Neural cell (in vitro differentiated cells): ENCODE data around the gene EFEMP1. TPM values are rescaled to one million over a fixed set of nuclear protein-coding genes. Genes with fewer than 3 reads are reported as not detected.

ENCODE experiments used
- H2AFZ ChIP-seq: fragments of 200-600, 300-800 bp; sonication (generic), shearing (Covaris generic); 2 replicates; pipeline ENCODE4 v1.6.0; 2014; ENCODE audit warnings: low read depth, mild to moderate bottlenecking, antibody characterized with exemption, low read length, moderate library complexity
- H3F3A ChIP-seq: fragments of 200-600 bp; shearing (Covaris generic); 2 replicates; pipeline ENCODE4 v1.6.1; 2016; ENCODE audit warnings: mild to moderate bottlenecking, moderate library complexity, mixed read lengths, antibody characterized with exemption, low read length; ENCODE audit not compliant: insufficient read depth, poor library complexity, severe bottlenecking
- H3K27ac ChIP-seq: fragments of 200-600, 300-800 bp; sonication (generic), shearing (Covaris generic); 2 replicates; pipeline ENCODE4 v1.5.1; 2014; ENCODE audit warnings: mild to moderate bottlenecking, low read length, moderate library complexity
- H3K27me3 ChIP-seq: fragments of 300-800, 200-600 bp; sonication (generic), shearing (Covaris generic); 2 replicates; pipeline ENCODE4 v1.6.0; 2014; ENCODE audit warnings: mild to moderate bottlenecking, low read depth, low read length, moderate library complexity; ENCODE audit not compliant: insufficient read depth
- H3K36me3 ChIP-seq: fragments of 300-800, 200-600 bp; sonication (generic), shearing (Covaris generic); 2 replicates; pipeline ENCODE4 v1.5.1; 2014; ENCODE audit warnings: mild to moderate bottlenecking, antibody characterized with exemption, low read length, moderate library complexity; ENCODE audit not compliant: insufficient read depth
- H3K4me2 ChIP-seq: fragments of 300-800, 200-600 bp; sonication (generic), shearing (Covaris generic); 2 replicates; pipeline ENCODE4 v1.6.0; 2014; ENCODE audit warnings: mild to moderate bottlenecking, low read length
- H3K4me3 ChIP-seq: fragments of 300-800, 200-600 bp; sonication (generic), shearing (Covaris generic); 2 replicates; pipeline ENCODE4 v1.5.1; 2014; ENCODE audit warnings: mild to moderate bottlenecking, low read length, moderate library complexity
- H3K79me2 ChIP-seq: fragments of 200-600 bp; shearing (Covaris generic); replicated peaks from 2 replicates; pipeline ENCODE4 v1.6.0; 2014; ENCODE audit warnings: mild to moderate bottlenecking, low read length, moderate library complexity; ENCODE audit not compliant: insufficient read depth
- H3K9ac ChIP-seq: fragments of 300-800, 200-600 bp; sonication (generic), shearing (Covaris generic); 2 replicates; pipeline ENCODE4 v1.6.1; 2016; ENCODE audit warnings: mild to moderate bottlenecking, low read length, mixed read lengths
- H3K9me2 ChIP-seq: fragments of 200-600 bp; shearing (Covaris generic); 2 replicates; pipeline ENCODE4 v1.6.1; 2016; ENCODE audit warnings: mild to moderate bottlenecking, low read length, mixed read lengths; ENCODE audit not compliant: insufficient read depth
- H3K9me3 ChIP-seq: fragments of 200-600, 300-800 bp; sonication (generic), shearing (Covaris generic); 2 replicates; pipeline ENCODE4 v1.6.1; 2016; ENCODE audit warnings: mild to moderate bottlenecking, mixed run types, low read length, moderate library complexity, mixed read lengths
- H4K20me1 ChIP-seq: fragments of 200-600 bp; shearing (Covaris generic); 2 replicates; pipeline ENCODE4 v1.6.1; 2016; ENCODE audit warnings: mild to moderate bottlenecking, mixed run types; ENCODE audit not compliant: insufficient read depth
- EP300 ChIP-seq: fragments of 450-650 bp; conservative IDR thresholded peaks from 2 replicates; pipeline ENCODE4 v1.6.1; 2014; ENCODE audit warnings: antibody characterized with exemption, mild to moderate bottlenecking, moderate library complexity; ENCODE audit not compliant: poor library complexity, severe bottlenecking
- MXI1 ChIP-seq: fragments of 450-650 bp; conservative IDR thresholded peaks from 2 replicates; pipeline ENCODE4 v1.6.1; 2014; ENCODE audit warnings: antibody characterized with exemption, mild to moderate bottlenecking; ENCODE audit not compliant: poor library complexity, severe bottlenecking
- POLR2AphosphoS5 ChIP-seq: IDR thresholded peaks from 2 replicates; pipeline ENCODE4 v1.6.1; 2012
- RAD21 ChIP-seq: fragments of 450-650 bp; conservative IDR thresholded peaks from 2 replicates; pipeline ENCODE4 v1.6.1; 2014; ENCODE audit warnings: antibody characterized with exemption, mild to moderate bottlenecking, moderate library complexity
- SMC3 ChIP-seq: fragments of 450-650 bp; conservative IDR thresholded peaks from 2 replicates; pipeline ENCODE4 v1.6.1; 2014; ENCODE audit warnings: antibody characterized with exemption, mild to moderate bottlenecking, moderate library complexity; ENCODE audit not compliant: poor library complexity
- TAF1 ChIP-seq: IDR thresholded peaks from 2 replicates; pipeline ENCODE4 v1.6.1; 2012; ENCODE audit warnings: low read depth
- polyA plus RNA-seq: library from polyadenylated mRNA; depleted of rRNA; stranded (reverse); fragments of >200 nt; gene quantifications from 2 replicates; pipeline ENCODE4 v1.2.3, GENCODE V29; 2014
- TF ChIP-seq, protein P1 (sequence below): IDR thresholded peaks from 2 replicates; pipeline ENCODE4 v1.6.1; 2012; ENCODE audit warnings: borderline replicate concordance
- TF ChIP-seq, protein P2 (sequence below): fragments of 450-650 bp; IDR thresholded peaks from 2 replicates; pipeline ENCODE4 v1.5.1; 2014; ENCODE audit warnings: antibody characterized with exemption, mild to moderate bottlenecking, moderate library complexity; ENCODE audit not compliant: poor library complexity, severe bottlenecking

EFEMP1 gene
- polyA plus RNA-seq, 1 donor from 2014 or later, result 2.7 TPM

DNA sequence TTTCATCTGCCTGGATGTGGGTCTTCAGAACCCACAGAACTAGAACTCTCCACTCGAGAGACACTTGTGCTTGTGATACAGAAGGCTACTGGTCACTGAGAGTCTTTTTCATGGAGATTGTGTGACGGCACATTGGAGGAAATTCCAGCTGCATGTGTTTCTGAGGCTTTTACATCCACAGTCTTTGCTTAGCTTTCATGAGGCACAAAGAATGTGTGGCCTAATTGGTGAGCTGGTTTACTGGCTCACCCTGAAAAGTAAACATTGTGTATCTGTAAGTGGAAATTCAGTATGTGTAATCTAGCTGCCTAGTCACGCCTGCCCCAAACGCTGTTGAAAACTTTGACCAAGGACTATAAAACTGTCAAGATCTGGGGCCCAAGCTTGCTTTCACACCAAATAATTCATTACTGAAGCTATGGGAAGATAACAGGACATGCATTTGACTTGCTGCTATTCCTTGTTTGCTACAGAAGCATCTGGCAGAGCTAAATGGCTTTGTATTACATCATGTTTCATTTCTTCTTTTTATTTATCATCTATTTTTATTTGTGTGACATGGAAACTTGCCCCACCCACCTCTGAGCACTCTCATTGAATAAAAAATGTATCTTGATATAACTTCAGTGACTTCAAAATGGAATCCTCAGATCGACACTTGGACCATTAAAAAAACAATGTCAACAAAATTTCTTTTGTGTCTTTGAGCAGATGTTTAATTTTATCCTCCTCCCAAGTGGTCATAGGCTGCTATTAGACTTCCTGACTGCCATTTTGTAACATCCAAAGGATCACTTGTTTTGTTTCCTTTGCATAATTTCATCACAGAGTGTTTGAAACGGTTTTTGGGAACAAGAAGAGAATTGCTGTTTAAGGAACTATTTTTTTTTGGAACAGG lies 80.2 kb downstream of the EFEMP1 start:
- H3K4me2 ChIP-seq, result no peak overlapping the region
- H3K79me2 ChIP-seq, result no peaks in the 10 kb centered on the region
- no peak for TF ChIP-seq SMC3
- no peak for TF ChIP-seq POLR2AphosphoS5
- no peak for TF ChIP-seq RAD21
- TF ChIP-seq, protein P1, sequence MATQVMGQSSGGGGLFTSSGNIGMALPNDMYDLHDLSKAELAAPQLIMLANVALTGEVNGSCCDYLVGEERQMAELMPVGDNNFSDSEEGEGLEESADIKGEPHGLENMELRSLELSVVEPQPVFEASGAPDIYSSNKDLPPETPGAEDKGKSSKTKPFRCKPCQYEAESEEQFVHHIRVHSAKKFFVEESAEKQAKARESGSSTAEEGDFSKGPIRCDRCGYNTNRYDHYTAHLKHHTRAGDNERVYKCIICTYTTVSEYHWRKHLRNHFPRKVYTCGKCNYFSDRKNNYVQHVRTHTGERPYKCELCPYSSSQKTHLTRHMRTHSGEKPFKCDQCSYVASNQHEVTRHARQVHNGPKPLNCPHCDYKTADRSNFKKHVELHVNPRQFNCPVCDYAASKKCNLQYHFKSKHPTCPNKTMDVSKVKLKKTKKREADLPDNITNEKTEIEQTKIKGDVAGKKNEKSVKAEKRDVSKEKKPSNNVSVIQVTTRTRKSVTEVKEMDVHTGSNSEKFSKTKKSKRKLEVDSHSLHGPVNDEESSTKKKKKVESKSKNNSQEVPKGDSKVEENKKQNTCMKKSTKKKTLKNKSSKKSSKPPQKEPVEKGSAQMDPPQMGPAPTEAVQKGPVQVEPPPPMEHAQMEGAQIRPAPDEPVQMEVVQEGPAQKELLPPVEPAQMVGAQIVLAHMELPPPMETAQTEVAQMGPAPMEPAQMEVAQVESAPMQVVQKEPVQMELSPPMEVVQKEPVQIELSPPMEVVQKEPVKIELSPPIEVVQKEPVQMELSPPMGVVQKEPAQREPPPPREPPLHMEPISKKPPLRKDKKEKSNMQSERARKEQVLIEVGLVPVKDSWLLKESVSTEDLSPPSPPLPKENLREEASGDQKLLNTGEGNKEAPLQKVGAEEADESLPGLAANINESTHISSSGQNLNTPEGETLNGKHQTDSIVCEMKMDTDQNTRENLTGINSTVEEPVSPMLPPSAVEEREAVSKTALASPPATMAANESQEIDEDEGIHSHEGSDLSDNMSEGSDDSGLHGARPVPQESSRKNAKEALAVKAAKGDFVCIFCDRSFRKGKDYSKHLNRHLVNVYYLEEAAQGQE, result no peak
- TF ChIP-seq, protein P2, sequence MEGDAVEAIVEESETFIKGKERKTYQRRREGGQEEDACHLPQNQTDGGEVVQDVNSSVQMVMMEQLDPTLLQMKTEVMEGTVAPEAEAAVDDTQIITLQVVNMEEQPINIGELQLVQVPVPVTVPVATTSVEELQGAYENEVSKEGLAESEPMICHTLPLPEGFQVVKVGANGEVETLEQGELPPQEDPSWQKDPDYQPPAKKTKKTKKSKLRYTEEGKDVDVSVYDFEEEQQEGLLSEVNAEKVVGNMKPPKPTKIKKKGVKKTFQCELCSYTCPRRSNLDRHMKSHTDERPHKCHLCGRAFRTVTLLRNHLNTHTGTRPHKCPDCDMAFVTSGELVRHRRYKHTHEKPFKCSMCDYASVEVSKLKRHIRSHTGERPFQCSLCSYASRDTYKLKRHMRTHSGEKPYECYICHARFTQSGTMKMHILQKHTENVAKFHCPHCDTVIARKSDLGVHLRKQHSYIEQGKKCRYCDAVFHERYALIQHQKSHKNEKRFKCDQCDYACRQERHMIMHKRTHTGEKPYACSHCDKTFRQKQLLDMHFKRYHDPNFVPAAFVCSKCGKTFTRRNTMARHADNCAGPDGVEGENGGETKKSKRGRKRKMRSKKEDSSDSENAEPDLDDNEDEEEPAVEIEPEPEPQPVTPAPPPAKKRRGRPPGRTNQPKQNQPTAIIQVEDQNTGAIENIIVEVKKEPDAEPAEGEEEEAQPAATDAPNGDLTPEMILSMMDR, result no peak
- TF ChIP-seq EP300, result no peak
- no peak overlapping the region for H3K27ac ChIP-seq
- no peaks in the 10 kb centered on the region for H3K27me3 ChIP-seq
- H2AFZ ChIP-seq, result no peak overlapping the region
- H3K9me2 ChIP-seq, result no peaks in the 10 kb centered on the region
- H3K4me3 ChIP-seq, result no peak overlapping the region
- H3F3A ChIP-seq, result no peaks in the 10 kb centered on the region
- no peak overlapping the region for H3K9ac ChIP-seq
- H3K9me3 ChIP-seq, result no peaks in the 10 kb centered on the region
- H3K36me3 ChIP-seq, result no peaks in the 10 kb centered on the region
- H4K20me1 ChIP-seq, result no peaks in the 10 kb centered on the region

DNA sequence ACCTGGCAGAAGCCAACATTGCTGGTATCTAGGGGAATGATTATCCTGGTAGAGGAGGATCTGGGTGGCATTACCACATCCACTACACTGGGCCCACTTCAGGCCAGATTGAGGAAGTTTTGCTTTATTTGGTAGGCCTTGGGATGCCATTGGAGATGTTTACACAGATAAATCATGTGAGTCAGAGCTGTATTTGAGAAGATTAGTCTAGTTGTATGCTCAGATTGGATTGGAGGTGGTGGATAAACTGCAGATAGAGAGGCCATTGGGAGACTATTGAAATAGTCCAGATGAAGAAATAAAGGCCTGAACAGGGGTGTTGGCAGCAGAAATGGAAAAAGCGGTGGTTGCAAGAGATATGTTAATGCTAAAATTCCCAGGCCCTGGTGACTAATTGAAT lies 81.5 kb downstream of the EFEMP1 start:
- no peak overlapping the region for H2AFZ ChIP-seq
- no peaks in the 10 kb centered on the region for H3K9me3 ChIP-seq
- no peak overlapping the region for H3K4me3 ChIP-seq
- H3K4me2 ChIP-seq, result no peak overlapping the region
- no peaks in the 10 kb centered on the region for H4K20me1 ChIP-seq
- no peaks in the 10 kb centered on the region for H3K79me2 ChIP-seq
- no peaks in the 10 kb centered on the region for H3F3A ChIP-seq
- TF ChIP-seq EP300, result no peak
- no peak for TF ChIP-seq SMC3
- no peak for TF ChIP-seq MXI1
- TF ChIP-seq, protein P1, result no peak
- no peak for TF ChIP-seq TAF1
- no peak overlapping the region for H3K9ac ChIP-seq
- H3K36me3 ChIP-seq, result no peaks in the 10 kb centered on the region
- no peak overlapping the region for H3K27ac ChIP-seq
- H3K9me2 ChIP-seq, result no peaks in the 10 kb centered on the region
- no peaks in the 10 kb centered on the region for H3K27me3 ChIP-seq
